NCI-H69 (cell line): ENCODE results near the gene NODAL.

Experiments used
- DNase-seq: peaks from one replicate; lab custom pipeline; 2025; lab: John Stamatoyannopoulos, UW

Gene NODAL

GRCh38 chr10:70432561-70433263, 8.8 kb downstream of the NODAL start:
- DNase-seq: no peak

- DNase-seq: no peak
Observed at GRCh38 chr10:70432101-70432500, 9.4 kb downstream of the NODAL start.

GRCh38 chr10:70430493-70431445, 10.7 kb downstream of the NODAL start:
- no peak for DNase-seq

DNA sequence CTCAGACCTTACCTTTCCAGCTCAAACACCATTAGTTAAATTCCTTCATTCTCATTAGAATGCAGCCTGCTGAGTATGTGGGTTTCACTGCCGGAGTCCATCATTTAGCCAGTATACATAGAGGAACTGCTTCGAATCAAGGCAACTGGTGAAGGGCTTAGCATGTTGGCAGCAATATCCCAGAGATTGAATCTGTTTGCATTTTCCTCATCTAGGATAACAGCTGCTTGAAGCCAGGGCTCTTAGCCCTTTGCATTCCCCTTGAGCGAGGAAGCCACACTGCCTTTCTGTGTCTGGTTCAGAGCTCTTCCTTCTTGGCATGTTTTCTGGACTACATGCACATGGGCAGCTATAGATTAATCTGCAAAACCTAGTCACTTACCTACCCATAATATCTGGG, 14.7 kb downstream of the NODAL start:
- DNase-seq: no peak

GRCh38 chr10:70425096-70425495, 16.4 kb downstream of the NODAL start:
- no peak for DNase-seq

- DNase-seq: no peak
Observed at GRCh38 chr10:70424320-70424719, 17.2 kb downstream of the NODAL start.

DNA sequence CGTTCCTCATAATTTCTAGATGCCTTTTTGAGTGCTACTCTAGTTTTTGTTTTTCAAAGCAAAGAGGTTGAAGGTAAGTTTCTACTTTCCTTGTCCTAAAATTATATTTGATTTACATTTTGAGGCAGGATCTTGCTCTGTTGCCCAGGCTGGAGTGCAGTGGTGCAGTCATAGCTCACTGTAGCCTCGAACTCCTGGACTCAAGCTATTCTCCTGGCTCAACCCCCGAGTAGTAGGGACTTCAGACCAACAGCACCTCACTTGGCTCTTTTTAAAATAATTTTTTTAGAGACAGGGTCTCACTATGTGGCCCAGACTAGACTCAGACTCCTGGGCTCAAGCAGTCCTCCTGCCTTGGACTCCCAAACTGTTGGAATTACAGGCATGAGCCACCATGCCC, 22.8 kb downstream of the NODAL start:
- no peak for DNase-seq

DNA sequence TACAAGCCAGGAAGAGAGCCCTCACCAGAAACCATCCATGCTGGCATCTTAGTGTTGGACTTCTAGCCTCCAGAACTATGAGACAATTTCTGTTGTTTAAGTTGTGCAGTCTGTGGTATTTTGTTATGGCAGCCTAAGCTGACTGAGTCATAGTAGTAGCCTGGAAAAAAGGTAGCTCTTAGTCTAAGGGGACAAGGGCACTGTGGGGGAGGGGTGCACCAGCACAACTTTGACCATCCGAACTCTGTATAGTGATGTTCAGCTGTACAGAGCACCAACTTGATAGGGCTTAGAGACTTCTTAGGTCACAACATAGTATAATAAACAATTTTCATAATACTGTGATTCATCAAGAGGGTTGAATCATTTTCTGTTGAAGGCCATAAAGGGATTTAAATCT, 23.3 kb downstream of the NODAL start:
- DNase-seq: no peak

- no peak for DNase-seq
Observed at GRCh38 chr10:70417568-70417967, 23.9 kb downstream of the NODAL start.

DNA sequence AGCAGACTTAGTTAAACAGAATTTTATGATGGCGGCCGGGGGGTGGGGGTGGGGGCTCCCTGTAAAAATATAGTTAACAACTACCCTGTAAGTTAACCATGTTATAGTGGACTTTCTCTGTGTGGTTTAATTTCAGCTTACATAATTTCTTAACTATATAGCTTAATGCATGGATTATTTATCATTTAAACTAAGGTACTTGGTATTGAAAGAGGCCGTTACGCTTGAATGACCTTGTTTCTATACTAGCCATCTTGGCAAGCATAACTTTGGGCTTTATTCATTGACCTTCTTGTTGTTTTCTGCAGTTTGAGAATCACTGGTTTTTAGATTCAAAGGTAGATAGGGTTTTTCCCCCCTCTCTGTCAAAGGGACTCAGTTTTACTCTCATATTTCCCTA, 29.1 kb downstream of the NODAL start:
- DNase-seq: no peak

GRCh38 chr10:70410608-70411007, 30.9 kb downstream of the NODAL start:
- no peak for DNase-seq

- no peak for DNase-seq
Observed at GRCh38 chr10:70409772-70410171, 31.7 kb downstream of the NODAL start.

DNA sequence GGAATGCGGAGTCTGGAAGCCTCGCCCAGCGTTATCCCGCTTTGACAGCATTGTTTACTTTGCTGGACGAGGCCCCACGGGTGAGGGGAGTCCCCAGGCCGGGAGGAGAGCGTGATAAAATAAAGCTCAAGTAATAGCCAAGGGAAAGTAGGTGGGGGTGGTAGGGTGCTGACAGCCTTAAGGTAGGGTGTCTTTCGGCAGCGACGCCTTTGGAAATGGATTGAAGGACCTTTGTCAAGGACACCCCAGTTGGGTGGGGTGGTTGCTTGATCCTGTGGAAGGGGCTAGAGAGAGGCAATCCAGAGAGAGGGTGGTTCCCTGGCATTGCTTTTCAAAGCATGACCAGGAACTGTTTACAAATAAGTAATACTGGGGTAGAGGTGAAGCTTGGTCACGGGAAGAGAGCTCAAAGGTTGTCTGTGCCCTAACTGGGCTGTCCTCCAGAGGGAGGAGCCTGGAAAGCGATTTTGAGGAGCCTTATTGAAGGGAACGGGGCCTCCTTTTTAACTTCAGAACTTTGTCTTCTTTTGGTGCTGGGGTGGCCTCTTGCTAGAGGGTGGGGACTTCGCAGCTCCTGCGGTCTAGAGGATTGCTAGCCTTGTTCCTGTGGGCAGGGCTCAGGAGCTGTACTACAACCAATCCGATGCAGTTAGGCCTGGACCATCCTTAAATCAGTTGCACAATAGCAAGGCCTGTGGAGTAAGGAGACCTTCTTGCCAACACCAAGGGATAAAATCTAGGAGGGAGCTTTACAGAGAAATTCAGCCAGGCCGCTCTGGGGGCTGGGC, 36.2 kb downstream of the NODAL start:
- DNase-seq: peak; percentile 27

DNA sequence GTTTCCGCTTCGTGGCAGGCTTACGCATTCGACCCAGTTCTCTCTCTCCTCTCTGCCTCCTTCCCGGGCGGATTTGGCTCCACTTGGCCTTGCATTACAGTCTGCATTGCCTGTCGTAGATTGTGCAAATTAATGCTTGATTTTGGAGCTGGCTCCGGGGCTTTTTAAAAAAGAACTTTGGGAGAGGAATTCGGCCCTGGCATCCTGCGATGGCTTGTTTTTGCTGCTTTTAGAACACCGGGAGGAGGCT, 36.8 kb downstream of the NODAL start:
- DNase-seq: no peak

GRCh38 chr10:70404036-70404786, 37.3 kb downstream of the NODAL start, which contains the start of gene EIF4EBP2:
EIF4EBP2 (plus strand) TSS chr10:70404145; CDS start chr10:70404402, 257 bp downstream.
- peak; percentile 93 for DNase-seq

- DNase-seq: no peak
Observed at GRCh38 chr10:70403483-70404035, 37.9 kb downstream of the NODAL start.

DNA sequence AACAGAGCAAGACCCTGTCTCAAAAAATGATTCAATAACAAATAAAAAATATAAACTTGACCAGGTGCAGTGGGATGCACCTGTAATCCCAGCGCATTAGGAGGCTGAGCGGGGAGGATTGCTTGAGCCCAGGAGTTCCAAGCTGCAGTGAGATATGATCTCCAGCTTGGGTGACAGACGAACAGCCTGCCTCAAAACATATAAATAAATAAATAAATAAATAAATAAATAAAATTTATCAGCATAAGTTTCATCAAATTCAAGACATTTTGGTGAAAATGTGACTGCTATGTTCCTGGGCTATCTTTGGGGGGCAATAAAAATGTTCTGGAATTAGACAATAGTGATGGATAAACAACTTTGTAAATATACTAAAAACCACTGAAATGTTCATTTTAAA, 42.3 kb downstream of the NODAL start:
- no peak for DNase-seq

GRCh38 chr10:70396140-70396539, 45.3 kb downstream of the NODAL start:
- no peak for DNase-seq

- DNase-seq: no peak
Observed at GRCh38 chr10:70391654-70392053, 49.8 kb downstream of the NODAL start.
